H1 (cell line): ENCODE results near the gene DCAF4L1. TPM values are rescaled to one million over a fixed set of nuclear protein-coding genes. Genes with fewer than 3 reads are reported as not detected.

Experiments used
- ASH2L ChIP-seq: fragments of 200-600, 300-600 bp; sonication (generic); IDR thresholded peaks from one replicate; pipeline ENCODE4 v1.7.1; 2017; ENCODE audit warnings: low read length
- CBX5 ChIP-seq: fragments of 300-800, 300-1000 bp; sonication (generic); IDR thresholded peaks from 2 replicates; pipeline ENCODE4 v1.7.1; 2016; ENCODE audit warnings: antibody characterized with exemption, low read length, low read depth
- CBX8 ChIP-seq: fragments of 300-800, 300-1000 bp; sonication (generic); IDR thresholded peaks from 2 replicates; pipeline ENCODE4 v1.7.1; 2016; ENCODE audit warnings: low read depth, low read length, borderline replicate concordance
- HDAC6 ChIP-seq: IDR thresholded peaks from one replicate; pipeline ENCODE4 v1.7.1; 2012; ENCODE audit warnings: low read depth, mild to moderate bottlenecking, inconsistent platforms, low read length, moderate library complexity
- KDM1A ChIP-seq: fragments of 200-600, 300-600 bp; sonication (generic); IDR thresholded peaks from 2 replicates; pipeline ENCODE4 v1.7.1; 2016; ENCODE audit warnings: mild to moderate bottlenecking, low read length, borderline replicate concordance
- RBBP5 ChIP-seq: IDR thresholded peaks from 2 replicates; pipeline ENCODE4 v1.7.1; 2012; ENCODE audit warnings: low read depth, mild to moderate bottlenecking, inconsistent platforms, low read length, moderate library complexity, borderline replicate concordance
- RXRA ChIP-seq: IDR thresholded peaks from 2 replicates; pipeline ENCODE4 v1.6.1; 2011; ENCODE audit warnings: low read depth, mild to moderate bottlenecking, low read length, moderate library complexity; ENCODE audit not compliant: insufficient read depth
- TAF7 ChIP-seq: optimal IDR thresholded peaks from 2 replicates; pipeline ENCODE3; 2011; ENCODE audit warnings: low read depth, mild to moderate bottlenecking, inconsistent platforms, low read length, moderate library complexity, borderline replicate concordance
- polyA plus RNA-seq, 7 experiments: library from polyadenylated mRNA; depleted of rRNA in 3 of 7; stranded (reverse) in 5 of 7; unstranded in 2 of 7; fragments of >200 nt in 5 of 7; fragments of 200-250 nt in 2 of 7; gene quantifications; 1 replicate in 5 of 7; 2 replicates in 1 of 7; 4 replicates in 1 of 7; pipeline versions ENCODE4 v1.2.1 to v1.2.3, GENCODE V29; 2011 to 2013; ENCODE audit warnings: missing spikeins in 2 of 7, mixed read lengths in 2 of 7
- total RNA-seq: library from RNA; stranded (reverse); fragmentation: NEBNext Ultra II Directional; extraction: Animal tissue kit (Norgen Biotek cat#: 25700); gene quantifications from 2 replicates; pipeline ENCODE4 v1.2.1, GENCODE V29; 2021

The DCAF4L1 gene
- total and polyA plus RNA-seq, 2 of the 8 experiments (the other 6 are each of a cell fraction or from before 2014, with no cell fraction given): 0.06 to 0.15 TPM

DNA sequence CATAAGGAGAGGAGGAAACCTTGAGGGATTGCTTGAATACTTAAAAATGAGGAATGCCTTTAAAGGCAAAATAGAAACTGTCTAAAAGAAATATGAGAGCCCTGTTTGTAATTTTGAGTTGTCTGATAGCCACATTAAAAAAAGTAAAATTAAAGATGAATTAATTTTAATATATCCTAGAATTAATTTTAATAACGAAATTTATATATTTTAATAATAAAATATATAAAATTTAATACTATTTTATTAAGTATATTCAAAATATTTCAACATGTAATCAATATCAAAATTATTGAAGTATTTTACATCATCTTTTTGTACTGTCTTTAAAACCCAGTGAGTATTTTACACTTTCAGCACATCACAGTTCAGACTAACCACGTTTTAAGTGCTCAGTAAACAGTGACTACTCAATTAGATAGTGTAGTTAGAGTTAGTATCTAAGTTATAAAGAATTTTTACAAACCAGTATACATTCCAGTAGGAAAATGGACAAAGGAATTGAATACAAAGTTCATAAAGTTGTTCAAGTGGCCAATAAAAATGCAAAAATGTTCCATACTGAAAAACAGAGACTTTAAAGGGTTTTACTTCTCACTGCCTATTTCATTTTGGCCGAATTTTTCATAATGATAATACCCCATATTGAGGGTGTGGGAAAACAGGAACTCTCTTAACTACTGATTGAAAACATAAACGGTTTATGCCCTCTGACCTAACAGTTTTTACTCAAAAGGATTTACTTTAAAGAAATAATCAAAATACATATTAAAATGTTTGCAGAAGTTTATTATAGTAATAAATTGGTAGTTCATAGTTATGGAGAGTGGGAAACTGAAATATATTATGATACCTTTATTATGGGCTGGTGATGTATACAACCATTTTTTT is 11.7 kb downstream of the DCAF4L1 start (continued):
- TF ChIP-seq RXRA: no peak
- no peak for TF ChIP-seq HDAC6
- TF ChIP-seq CBX5: no peak
- no peak for TF ChIP-seq CBX8
- no peak for TF ChIP-seq KDM1A
- no peak for TF ChIP-seq RBBP5
- TF ChIP-seq TAF7: no peak
- no peak for TF ChIP-seq ASH2L
